ENCODE measurements around the gene SSTR4.
"Not testable (repeated sequence)": the region's sequence is repeated elsewhere in the genome, so short reads cannot be mapped to it uniquely, and the experiment has no call there.

Gene SSTR4

GRCh38 chr20:23034721-23035671 is at the start of gene SSTR4:
Gene SSTR4 (plus strand): TSS chr20:23035312. CDS start chr20:23035484, 172 bp downstream.
- DNase-seq = no peak

GRCh38 chr20:22986601-22987000 is 48.5 kb upstream of the SSTR4 start:
- no peak for DNase-seq

DNA sequence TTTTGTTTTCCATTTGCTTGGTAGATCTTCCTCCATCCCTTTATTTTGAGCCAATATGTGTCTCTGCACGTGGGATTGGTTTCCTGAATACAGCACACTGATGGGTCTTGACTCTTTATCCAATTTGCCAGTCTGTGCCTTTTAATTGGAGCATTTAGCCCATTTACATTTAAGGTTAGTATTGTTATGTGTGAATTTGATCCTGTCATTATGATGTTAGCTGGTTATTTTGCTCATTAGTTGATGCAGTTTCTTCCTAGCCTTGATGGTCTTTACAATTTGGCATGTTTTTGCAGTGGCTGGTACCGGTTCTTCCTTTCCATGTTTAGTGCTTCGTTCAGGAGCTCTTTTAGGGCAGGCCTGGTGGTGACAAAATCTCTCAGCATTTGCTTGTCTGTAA is 43.7 kb upstream of the SSTR4 start:
- DNase-seq = not testable (repeated sequence)

- no peak for DNase-seq
Observed at GRCh38 chr20:22993823-22994222, 41.3 kb upstream of the SSTR4 start.

DNA sequence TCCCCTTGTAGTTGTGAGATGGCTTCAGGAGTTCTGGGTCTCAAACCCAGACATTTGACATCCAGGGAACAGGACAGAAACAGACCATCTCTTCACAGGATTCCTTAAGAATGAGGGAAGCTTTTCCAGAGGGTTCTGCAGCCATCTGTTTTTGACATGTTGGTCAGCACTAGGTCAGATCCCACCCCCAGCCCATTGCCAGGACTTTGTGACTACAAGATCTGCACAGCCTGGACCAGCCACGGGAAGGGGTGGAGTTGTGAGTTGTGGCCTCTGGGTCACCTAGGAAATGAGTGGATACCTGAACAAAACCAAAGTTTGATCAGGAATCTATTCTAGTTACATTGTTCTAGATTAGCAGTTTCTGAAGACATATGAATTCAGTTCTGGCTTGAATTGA is 39.2 kb upstream of the SSTR4 start:
- no peak for DNase-seq

DNA sequence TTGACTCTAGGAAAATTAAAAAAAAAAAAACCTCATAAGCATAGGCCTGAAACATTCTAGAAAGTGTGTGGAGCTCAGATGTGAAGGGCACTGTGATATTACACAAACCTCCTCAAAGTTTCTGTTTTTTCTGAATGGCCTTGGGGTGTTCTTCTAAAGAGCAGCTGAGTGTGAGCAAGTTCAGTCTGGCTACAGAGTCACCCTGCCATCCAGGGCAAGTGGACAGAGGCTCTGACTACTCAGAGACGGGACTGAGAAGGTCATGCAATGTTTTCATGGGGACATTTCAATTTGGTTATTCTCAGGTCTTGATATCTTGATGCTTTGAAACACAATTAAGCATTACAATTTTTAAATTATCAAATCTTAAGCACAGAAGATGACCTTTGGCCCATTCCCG is 36.6 kb upstream of the SSTR4 start:
- DNase-seq = no peak

- DNase-seq = no peak
Observed at GRCh38 chr20:22999756-23000155, 35.4 kb upstream of the SSTR4 start.

- no peak for DNase-seq
Observed at GRCh38 chr20:23000232-23000947, 34.7 kb upstream of the SSTR4 start.

DNA sequence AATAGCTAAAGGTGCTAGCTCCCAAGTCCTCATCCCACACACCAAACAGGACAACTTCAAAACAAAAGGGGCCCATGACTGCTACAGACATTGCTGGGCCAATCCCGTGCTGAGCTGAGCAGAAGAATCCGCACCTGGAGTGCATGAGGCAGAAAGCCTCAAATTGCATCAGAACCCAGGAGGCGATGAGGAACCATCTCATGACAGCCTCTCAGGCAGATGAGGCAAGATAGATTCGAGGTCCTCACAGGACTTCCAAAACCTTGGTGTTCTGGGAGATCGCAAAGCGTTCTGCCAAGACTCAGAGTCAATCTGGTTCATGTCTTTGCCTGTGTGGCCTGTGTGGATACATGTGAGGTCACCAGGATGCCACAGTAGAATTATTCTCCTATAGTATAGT is 32.8 kb upstream of the SSTR4 start:
- no peak for DNase-seq

- no peak for DNase-seq
Observed at GRCh38 chr20:23003077-23003635, 32.0 kb upstream of the SSTR4 start.

- DNase-seq = no peak
Observed at GRCh38 chr20:23003881-23004460, 31.1 kb upstream of the SSTR4 start.

DNA sequence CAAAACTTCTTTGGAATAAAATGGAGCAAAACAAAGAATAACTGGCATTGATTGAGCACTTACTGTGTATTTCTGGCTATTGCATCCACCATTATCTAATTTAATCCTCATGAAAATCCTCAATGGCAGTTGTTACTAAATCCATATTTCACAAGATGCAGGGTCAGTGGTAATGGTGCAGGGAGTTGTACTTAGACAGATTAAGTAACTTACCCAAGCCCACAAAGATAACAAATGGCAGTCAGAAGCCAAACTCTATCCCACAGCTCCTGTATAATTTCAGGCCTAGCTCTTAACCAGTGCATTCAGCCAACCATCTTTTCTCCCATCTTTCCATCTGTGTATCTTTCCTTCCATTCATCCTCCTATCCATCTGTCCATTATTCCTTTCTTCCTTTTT is 29.3 kb upstream of the SSTR4 start:
- no peak for DNase-seq

DNA sequence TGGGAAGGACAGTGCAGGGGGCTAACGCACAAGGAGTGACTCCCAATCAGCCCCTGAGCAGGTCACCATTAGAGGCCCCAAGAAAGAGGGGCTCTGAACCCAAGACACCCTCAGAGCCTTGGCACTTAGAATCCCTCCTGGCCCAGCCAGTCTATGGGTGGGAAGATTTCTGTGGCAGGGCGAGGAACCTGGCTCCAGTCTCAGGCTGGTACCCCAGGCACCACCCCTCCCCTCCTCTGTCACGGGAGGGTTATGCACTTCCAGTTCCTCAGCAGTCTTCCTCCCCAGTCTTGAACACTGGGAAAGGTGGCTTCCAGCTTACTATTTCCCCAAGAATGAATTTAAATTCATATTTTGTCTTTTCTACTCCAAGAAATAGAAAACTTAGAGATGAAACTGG is 27.6 kb upstream of the SSTR4 start:
- no peak for DNase-seq

DNA sequence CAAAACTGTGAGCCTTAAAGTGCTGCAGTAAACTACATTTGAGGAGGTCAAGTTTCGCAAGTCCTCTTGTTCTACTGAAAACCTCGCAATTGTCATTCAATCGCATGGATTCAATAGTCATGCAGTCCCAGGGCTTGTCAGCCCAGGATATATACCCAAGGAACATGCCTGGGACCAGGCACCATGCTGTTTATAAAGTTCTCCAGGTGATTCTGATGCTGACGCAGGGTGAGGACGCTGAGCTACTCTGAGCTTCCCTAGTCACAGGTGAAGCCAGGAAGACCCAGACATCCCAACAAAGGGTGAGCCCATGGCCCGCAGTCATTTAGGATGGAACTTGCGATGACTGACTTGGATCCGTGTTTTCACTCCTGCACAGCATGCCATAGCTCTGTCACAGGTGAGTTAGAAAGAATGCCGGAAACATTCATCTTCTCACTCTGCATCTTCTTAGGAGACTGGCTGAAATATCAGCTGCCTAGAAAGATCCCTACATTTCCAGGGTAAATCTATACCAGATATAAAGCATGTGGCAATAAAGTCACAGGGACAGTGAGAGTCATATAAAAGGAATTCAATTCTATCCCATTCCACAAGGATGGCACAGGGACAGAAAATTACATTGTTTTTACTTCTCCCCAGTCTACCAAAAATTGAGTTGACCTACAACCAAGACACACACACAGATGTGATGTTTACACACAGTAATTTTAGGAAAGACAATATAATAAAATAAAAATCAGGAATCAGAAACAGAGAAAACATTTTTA is 27.0 kb upstream of the SSTR4 start:
- DNase-seq = no peak

GRCh38 chr20:23008667-23009066 is 26.4 kb upstream of the SSTR4 start:
- DNase-seq = no peak

GRCh38 chr20:23009636-23010035 is 25.5 kb upstream of the SSTR4 start:
- DNase-seq = no peak

DNA sequence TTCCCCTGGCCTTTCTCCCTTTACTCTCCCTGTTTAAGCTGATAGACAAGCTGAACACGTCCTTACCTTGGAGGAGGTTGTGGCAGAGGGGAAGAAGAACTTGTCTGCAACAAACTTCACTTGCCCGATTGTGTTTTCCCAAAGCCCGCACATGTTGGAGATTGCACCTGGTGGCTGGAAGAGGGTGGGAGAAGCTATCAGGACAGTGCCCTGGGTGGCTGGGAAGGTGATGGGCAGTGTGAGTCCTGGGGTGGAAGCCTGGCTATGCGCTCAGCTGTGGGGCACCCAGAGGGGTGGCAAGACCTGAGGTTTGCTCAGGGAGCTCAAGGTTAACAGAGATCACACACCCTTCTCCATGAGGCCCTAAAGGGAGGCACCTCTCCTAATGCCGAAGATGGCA is 25.0 kb upstream of the SSTR4 start:
- DNase-seq = no peak

- no peak for DNase-seq
Observed at GRCh38 chr20:23011008-23011721, 23.9 kb upstream of the SSTR4 start.

DNA sequence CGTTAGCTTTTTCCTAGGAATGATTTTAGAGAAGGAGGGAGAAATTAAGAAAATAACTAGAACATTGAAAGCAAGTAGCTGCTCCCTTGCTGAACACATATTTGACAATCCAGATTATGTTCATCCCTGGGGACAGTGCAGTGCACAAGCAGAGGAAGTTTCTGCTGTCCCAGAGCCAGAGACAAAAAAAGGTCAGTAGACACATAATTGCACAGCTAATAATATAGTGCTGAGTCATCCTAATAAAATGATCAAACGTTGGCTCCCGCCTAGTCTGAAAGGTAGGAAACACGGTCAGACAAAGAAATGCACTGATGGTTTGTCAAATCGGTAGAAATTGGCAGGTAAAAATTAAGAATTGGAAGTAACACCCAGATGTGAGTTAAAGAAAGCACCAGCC is 21.7 kb upstream of the SSTR4 start:
- DNase-seq = no peak

- no peak for DNase-seq
Observed at GRCh38 chr20:23017516-23017915, 17.6 kb upstream of the SSTR4 start.

GRCh38 chr20:23018432-23018831 is 16.7 kb upstream of the SSTR4 start:
- DNase-seq = no peak

DNA sequence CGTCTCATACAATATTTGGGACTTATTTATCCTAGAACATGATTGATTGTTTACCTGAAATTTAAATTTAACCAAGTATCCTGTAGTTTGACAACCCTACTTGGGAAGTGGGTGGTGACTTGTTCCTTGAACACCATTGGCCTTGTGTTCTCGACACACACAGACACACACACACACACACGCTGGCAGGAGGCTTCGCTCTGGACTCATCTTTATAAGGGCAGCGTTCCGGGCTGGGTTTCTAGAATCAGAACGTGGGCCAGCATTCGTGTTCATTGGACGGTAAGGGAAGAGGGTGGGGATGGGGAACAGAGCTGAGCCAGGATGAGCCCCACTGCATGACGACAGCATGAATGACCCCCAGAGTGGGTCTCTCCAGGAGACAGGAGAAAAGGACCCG is 16.2 kb upstream of the SSTR4 start:
- DNase-seq = no peak
